RWPE2 (cell line): ENCODE results near the gene APCDD1L.

Source experiments
- ATAC-seq: fragments of 200-7000 bp; cut with Tn5 transposase; 3 replicates; pipeline ENCODE4 v1.9.1; 2021; ENCODE audit warnings: low read depth
- DNase-seq: peaks from one replicate; pipeline ENCODE4 v3.0.0-alpha.2; 2020; ENCODE audit warnings: low spot score
- H3K27ac ChIP-seq: fragments of 450-650 bp; 2 replicates; pipeline ENCODE4 v1.5.1; 2017; ENCODE audit warnings: mild to moderate bottlenecking; ENCODE audit not compliant: poor library complexity, severe bottlenecking
- H3K27me3 ChIP-seq: fragments of 250-450 bp; sonication (Bioruptor Pico); 2 replicates; pipeline ENCODE4 v1.5.1; 2021; ENCODE audit warnings: mild to moderate bottlenecking, moderate library complexity; ENCODE audit not compliant: insufficient read depth, poor library complexity, severe bottlenecking
- H3K36me3 ChIP-seq: fragments of 250-450 bp; sonication (Bioruptor Pico); 2 replicates; pipeline ENCODE4 v1.5.1; 2020; ENCODE audit warnings: low read depth, mild to moderate bottlenecking, moderate library complexity
- H3K4me1 ChIP-seq: fragments of 250-450 bp; sonication (Bioruptor Pico); 2 replicates; pipeline ENCODE4 v1.5.1; 2021; ENCODE audit warnings: mild to moderate bottlenecking, moderate library complexity; ENCODE audit not compliant: insufficient read depth, poor library complexity, severe bottlenecking
- H3K4me3 ChIP-seq: fragments of 250-450 bp; sonication (Bioruptor Pico); 2 replicates; pipeline ENCODE4 v1.5.1; 2021; ENCODE audit warnings: mild to moderate bottlenecking, moderate library complexity; ENCODE audit not compliant: severe bottlenecking
- H3K9me3 ChIP-seq: fragments of 250-450 bp; sonication (Bioruptor Pico); 2 replicates; pipeline ENCODE4 v1.5.1; 2021; ENCODE audit warnings: mild to moderate bottlenecking, moderate library complexity; ENCODE audit not compliant: severe bottlenecking
- CTCF ChIP-seq: fragments of 450-650 bp; IDR thresholded peaks from one replicate; pipeline ENCODE4 v1.5.1; 2017; ENCODE audit warnings: mild to moderate bottlenecking, moderate library complexity; ENCODE audit not compliant: poor library complexity, severe bottlenecking

The APCDD1L gene

DNA sequence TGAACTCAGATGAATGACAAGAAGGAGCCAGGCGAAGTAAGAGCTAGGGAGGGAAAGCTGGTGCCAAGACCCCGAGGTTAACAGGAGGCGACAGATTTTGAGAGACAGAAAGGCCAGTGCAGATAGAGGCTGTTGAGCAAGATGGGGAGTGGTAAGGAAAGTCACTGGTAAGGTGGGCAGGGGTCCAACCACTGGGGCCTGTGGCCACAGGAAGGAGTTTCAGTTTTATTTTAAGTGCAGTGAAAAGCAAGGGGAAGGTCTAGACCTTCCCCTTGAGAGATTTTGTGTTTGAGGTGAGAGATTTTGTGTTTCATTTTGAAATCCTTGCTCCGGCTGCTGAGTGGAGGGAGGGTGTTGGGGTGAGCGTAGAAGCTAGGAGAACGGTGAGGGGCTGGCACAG is 41.8 kb upstream of the APCDD1L start:
- H3K36me3 ChIP-seq: no peaks in the 10 kb centered on the region
- no peak overlapping the region for H3K4me3 ChIP-seq
- no peak for ATAC-seq
- DNase-seq: no peak
- peaks cover 8% of the 10 kb centered on the region for H3K4me1 ChIP-seq
- no peaks in the 10 kb centered on the region for H3K9me3 ChIP-seq
- H3K27me3 ChIP-seq: no peaks in the 10 kb centered on the region
- no peak overlapping the region for H3K27ac ChIP-seq
- no peak for TF ChIP-seq CTCF

DNA sequence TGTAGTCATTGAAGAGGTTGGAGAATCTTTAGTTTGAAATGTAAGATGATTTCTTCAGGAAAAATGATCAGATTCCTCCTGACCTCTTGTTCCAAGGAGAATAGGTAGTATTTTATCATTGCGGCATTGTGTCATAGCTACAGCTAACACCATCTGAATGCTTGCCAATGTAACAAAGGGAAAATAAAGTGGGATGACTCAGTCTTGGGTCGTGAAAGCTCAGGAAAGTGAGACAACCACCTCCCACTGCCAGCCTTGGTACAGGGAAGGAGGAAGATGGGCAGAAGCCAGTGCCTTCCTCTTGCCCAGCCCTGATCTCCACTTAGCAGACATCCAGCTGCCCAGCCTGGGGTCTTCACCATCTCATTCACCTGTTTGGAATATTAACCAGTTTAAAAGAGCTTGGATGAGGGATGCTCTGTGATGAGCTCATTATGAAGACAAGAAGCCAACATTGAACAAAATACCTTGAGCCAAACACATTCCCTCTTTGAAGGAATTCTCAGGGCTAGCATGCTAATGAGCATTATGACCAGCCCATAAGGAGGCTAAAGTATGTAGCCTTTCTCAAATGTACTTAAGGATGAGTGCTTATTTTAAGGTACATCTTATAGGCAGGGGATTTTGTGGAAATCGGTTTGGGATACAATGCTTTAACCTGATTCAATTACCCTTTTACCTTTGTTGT is 40.0 kb upstream of the APCDD1L start:
- H3K27me3 ChIP-seq: no peaks in the 10 kb centered on the region
- no peak for TF ChIP-seq CTCF
- no peak overlapping the region for H3K4me3 ChIP-seq
- H3K27ac ChIP-seq: peak overlapping the region; percentile 10
- peak; percentile 81 for DNase-seq
- ATAC-seq: peak; percentile 96
- H3K9me3 ChIP-seq: no peaks in the 10 kb centered on the region
- H3K36me3 ChIP-seq: no peaks in the 10 kb centered on the region
- H3K4me1 ChIP-seq: peaks cover 8% of the 10 kb centered on the region

- no peaks in the 10 kb centered on the region for H3K36me3 ChIP-seq
- H3K9me3 ChIP-seq: no peaks in the 10 kb centered on the region
- ATAC-seq (no peak; the same call in 2 of the 3 replicates), DNase-seq (peak; percentile 61)
- no peak for TF ChIP-seq CTCF
- peak overlapping the region; percentile 10 for H3K27ac ChIP-seq
- H3K4me3 ChIP-seq: no peak overlapping the region
- no peaks in the 10 kb centered on the region for H3K27me3 ChIP-seq
- H3K4me1 ChIP-seq: peaks cover 8% of the 10 kb centered on the region
Measured at GRCh38 chr20:58554541-58554940, 39.3 kb upstream of the APCDD1L start.

DNA sequence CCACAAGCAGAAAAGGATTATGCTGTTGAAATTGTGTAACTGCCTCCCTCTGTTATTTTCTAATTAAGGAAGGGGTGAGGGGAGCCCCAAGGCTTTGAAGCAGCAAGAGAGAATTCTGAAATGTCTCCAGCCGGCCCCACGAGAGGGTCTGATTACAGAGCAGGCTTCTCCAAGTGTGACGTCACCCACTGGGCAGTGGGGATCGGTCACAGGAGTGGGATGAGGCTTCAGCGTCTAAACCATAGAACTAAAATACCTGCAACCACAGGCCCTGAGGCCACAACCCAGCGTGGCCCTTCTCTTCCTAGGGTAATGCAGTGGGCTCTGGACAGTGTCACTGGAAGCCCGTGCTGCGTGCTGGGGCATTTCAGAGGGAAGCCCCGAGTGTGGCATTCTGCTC is 38.6 kb upstream of the APCDD1L start:
- H3K9me3 ChIP-seq: no peaks in the 10 kb centered on the region
- no peak overlapping the region for H3K27ac ChIP-seq
- H3K27me3 ChIP-seq: no peaks in the 10 kb centered on the region
- no peak for TF ChIP-seq CTCF
- H3K4me1 ChIP-seq: peaks cover 8% of the 10 kb centered on the region
- DNase-seq: peak; percentile 58
- H3K4me3 ChIP-seq: no peak overlapping the region
- H3K36me3 ChIP-seq: no peaks in the 10 kb centered on the region
- no peak for ATAC-seq

DNA sequence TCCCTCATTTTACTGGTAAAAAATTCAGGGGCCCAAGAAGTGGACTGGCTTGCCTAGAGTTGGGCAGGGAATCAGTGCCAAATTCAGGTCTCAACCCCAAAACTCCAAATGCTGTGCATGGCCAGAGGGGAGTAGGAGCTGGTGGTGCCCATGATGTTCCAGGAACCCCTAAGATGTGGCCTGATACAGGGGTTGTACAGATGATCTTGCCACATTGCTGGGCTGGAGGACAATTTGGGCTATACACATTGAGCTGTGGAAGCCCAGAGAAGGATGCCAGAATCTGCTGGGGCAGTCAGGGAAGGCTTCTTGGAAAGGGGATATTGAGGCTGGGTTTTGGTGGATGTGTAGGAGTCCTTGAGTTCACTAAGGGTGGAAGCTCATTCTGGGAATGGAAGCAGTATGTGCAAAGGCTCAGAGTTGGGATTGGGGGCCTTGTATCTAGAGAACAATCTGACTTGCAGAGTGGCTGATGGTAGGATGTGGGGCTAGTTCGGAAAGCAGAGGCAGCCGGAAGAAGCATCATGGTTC is 38.0 kb upstream of the APCDD1L start:
- Histone ChIP-seq H3K4me1 (peaks cover 8% of the 10 kb centered on the region), H3K4me3 (no peak overlapping the region), H3K36me3 (no peaks in the 10 kb centered on the region), H3K27me3 (no peaks in the 10 kb centered on the region), H3K9me3 (no peaks in the 10 kb centered on the region), H3K27ac (no peak overlapping the region)
- DNase-seq: peak; percentile 46
- no peak for ATAC-seq
- TF ChIP-seq CTCF: no peak
